GM12801 (cell line): ENCODE results near the gene TRPM3.

Experiments
- CTCF ChIP-seq: IDR thresholded peaks from one replicate; pipeline ENCODE4 v1.5.1; 2011; ENCODE audit warnings: control low read depth; ENCODE audit not compliant: insufficient read length; ENCODE audit errors: extremely low read depth

TRPM3 gene

GRCh38 chr9:71136696-71137095, 15.3 kb upstream of the TRPM3 start:
- TF ChIP-seq CTCF: no peak

GRCh38 chr9:71131145-71131544, 9.7 kb upstream of the TRPM3 start:
- no peak for TF ChIP-seq CTCF

GRCh38 chr9:71130521-71130920, 9.1 kb upstream of the TRPM3 start:
- no peak for TF ChIP-seq CTCF

- TF ChIP-seq CTCF: no peak
These were observed 7.4 kb upstream of the TRPM3 start for GRCh38 chr9:71128796-71129195.

GRCh38 chr9:71127301-71127700, 5.9 kb upstream of the TRPM3 start:
- TF ChIP-seq CTCF: no peak

GRCh38 chr9:71122421-71122820, 1.0 kb upstream of the TRPM3 start:
- no peak for TF ChIP-seq CTCF

- no peak for TF ChIP-seq CTCF
These were observed 528 bp upstream of the TRPM3 start for GRCh38 chr9:71122022-71122275.
